ENCODE results near the gene DISC1.

DISC1 gene

GRCh38 chr1:231985296-231986023, 358.9 kb downstream of the DISC1 start:
- H4K20me1 ChIP-seq (ENCODE audit: insufficient read depth, low read length) = no peaks in the 10 kb centered on the region
- H3K4me3 ChIP-seq (ENCODE audit: low read length) = no peak overlapping the region
- H3K4me1 ChIP-seq (ENCODE audit: low read length) = no peaks in the 10 kb centered on the region
- peaks cover 5% of the 10 kb centered on the region; the same call in 1 of the 2 replicates for H3K27me3 ChIP-seq (ENCODE audit: low read depth, low read length)
- H3K9ac ChIP-seq (ENCODE audit: low read length) = no peak overlapping the region
- no peak overlapping the region for H3K4me2 ChIP-seq (ENCODE audit: low read length)
- H3K79me2 ChIP-seq (ENCODE audit: low read length) = no peaks in the 10 kb centered on the region
- TF ChIP-seq EZH2phosphoT487 (IDR thresholded peaks at IDR 0.05; ENCODE audit: low read depth) = no peak
- no peak for TF ChIP-seq CTCF (IDR thresholded peaks at IDR 0.05; ENCODE audit: low read depth, low read length)
- no peak overlapping the region for H2AFZ ChIP-seq (ENCODE audit: low read depth, low read length)
- no peaks in the 10 kb centered on the region for H3K9me3 ChIP-seq (ENCODE audit: insufficient read depth, low read length)
- H3K27ac ChIP-seq (ENCODE audit: low read length) = no peak overlapping the region
- H3K36me3 ChIP-seq (replicated peaks; ENCODE audit: low read depth, low read length) = no peaks in the 10 kb centered on the region

GRCh38 chr1:231986631-231987336, 360.2 kb downstream of the DISC1 start:
- no peak for TF ChIP-seq CTCF (IDR thresholded peaks at IDR 0.05; ENCODE audit: low read depth, low read length)
- no peak for TF ChIP-seq EZH2phosphoT487 (IDR thresholded peaks at IDR 0.05; ENCODE audit: low read depth)
- H3K9me3 ChIP-seq (ENCODE audit: insufficient read depth, low read length) = no peaks in the 10 kb centered on the region

GRCh38 chr1:231990388-231990787, 363.8 kb downstream of the DISC1 start:
- H3K4me3 ChIP-seq (ENCODE audit: low read length) = no peak overlapping the region
- no peaks in the 10 kb centered on the region for H4K20me1 ChIP-seq (ENCODE audit: insufficient read depth, low read length)
- no peak overlapping the region for H3K27ac ChIP-seq (ENCODE audit: low read length)
- no peaks in the 10 kb centered on the region for H3K9me3 ChIP-seq (ENCODE audit: insufficient read depth, low read length)
- no peaks in the 10 kb centered on the region for H3K79me2 ChIP-seq (ENCODE audit: low read length)
- no peak overlapping the region for H3K9ac ChIP-seq (ENCODE audit: low read length)
- TF ChIP-seq EZH2phosphoT487 (IDR thresholded peaks at IDR 0.05; ENCODE audit: low read depth) (no peak), CTCF (IDR thresholded peaks at IDR 0.05; ENCODE audit: low read depth, low read length) (no peak)
- no peaks in the 10 kb centered on the region for H3K4me1 ChIP-seq (ENCODE audit: low read length)
- H3K36me3 ChIP-seq (replicated peaks; ENCODE audit: low read depth, low read length) = no peaks in the 10 kb centered on the region
- peaks cover 9% of the 10 kb centered on the region; the same call in 1 of the 2 replicates for H3K27me3 ChIP-seq (ENCODE audit: low read depth, low read length)
- no peak overlapping the region for H3K4me2 ChIP-seq (ENCODE audit: low read length)
- H2AFZ ChIP-seq (ENCODE audit: low read depth, low read length) = no peak overlapping the region

More at GRCh38 chr1:231986631-231987336, 360.2 kb downstream of the DISC1 start:
- Histone ChIP-seq H4K20me1 (ENCODE audit: insufficient read depth, low read length) (no peaks in the 10 kb centered on the region), H3K27ac (ENCODE audit: low read length) (no peak overlapping the region), H3K9ac (ENCODE audit: low read length) (no peak overlapping the region), H3K4me3 (ENCODE audit: low read length) (no peak overlapping the region), H3K4me1 (ENCODE audit: low read length) (no peaks in the 10 kb centered on the region), H3K4me2 (ENCODE audit: low read length) (no peak overlapping the region), H2AFZ (ENCODE audit: low read depth, low read length) (no peak overlapping the region), H3K79me2 (ENCODE audit: low read length) (no peaks in the 10 kb centered on the region), H3K27me3 (ENCODE audit: low read depth, low read length) (peaks cover 6% of the 10 kb centered on the region; the same call in 1 of the 2 replicates), H3K36me3 (replicated peaks; ENCODE audit: low read depth, low read length) (no peaks in the 10 kb centered on the region)

- no peak overlapping the region for H3K27ac ChIP-seq (ENCODE audit: low read length)
- H3K4me2 ChIP-seq (ENCODE audit: low read length) = no peak overlapping the region
- no peak overlapping the region for H2AFZ ChIP-seq (ENCODE audit: low read depth, low read length)
- no peaks in the 10 kb centered on the region for H3K36me3 ChIP-seq (replicated peaks; ENCODE audit: low read depth, low read length)
- H3K9ac ChIP-seq (ENCODE audit: low read length) = no peak overlapping the region
- no peaks in the 10 kb centered on the region for H3K4me1 ChIP-seq (ENCODE audit: low read length)
- H3K79me2 ChIP-seq (ENCODE audit: low read length) = no peaks in the 10 kb centered on the region
- TF ChIP-seq CTCF (IDR thresholded peaks at IDR 0.05; ENCODE audit: low read depth, low read length) (no peak), EZH2phosphoT487 (IDR thresholded peaks at IDR 0.05; ENCODE audit: low read depth) (no peak)
- peaks cover 9% of the 10 kb centered on the region; the same call in 1 of the 2 replicates for H3K27me3 ChIP-seq (ENCODE audit: low read depth, low read length)
- no peak overlapping the region for H3K4me3 ChIP-seq (ENCODE audit: low read length)
- no peaks in the 10 kb centered on the region for H4K20me1 ChIP-seq (ENCODE audit: insufficient read depth, low read length)
- H3K9me3 ChIP-seq (ENCODE audit: insufficient read depth, low read length) = no peaks in the 10 kb centered on the region
Observed at GRCh38 chr1:231991231-231991630, 364.6 kb downstream of the DISC1 start.
